GM12878 (cell line): ENCODE results near the gene ACRBP. TPM values are rescaled to one million over a fixed set of nuclear protein-coding genes. Genes with fewer than 3 reads are reported as not detected.

Experiments
- ATAC-seq: fragments of 200-7000 bp; cut with Tn5 transposase; 3 replicates; pipeline ENCODE4 v1.9.1; 2020; ENCODE audit warnings: mild to moderate bottlenecking, moderate library complexity
- BruUV-seq: library from RNA; stranded (reverse); fragments of 400-500 nt; replicated peaks from 2 replicates; lab custom pipeline; 2021; lab: Mats Ljungman, UMichigan
- CTCF ChIA-PET: fragments of 300-600 bp; sonication (Branson Sonifier 250); formaldehyde crosslinking; extraction: SDS; loops from one replicate; lab custom pipeline; 2021; ENCODE audit warnings: inconsistent platforms; lab: Yijun Ruan, JAX
- POLR2A ChIA-PET: fragments of 350-600 bp; formaldehyde crosslinking; extraction: SDS; loops from one replicate; lab custom pipeline; 2021; ENCODE audit warnings: inconsistent platforms; lab: Charles Lee
- RAD21 ChIA-PET: fragments of 300-600 bp; sonication (Branson Sonifier 250); formaldehyde crosslinking; loops from one replicate; lab custom pipeline; 2023; ENCODE audit warnings: antibody characterized with exemption; ENCODE audit not compliant: unreplicated experiment; lab: Charles Lee
- SMC1A ChIA-PET: fragments of 300-600 bp; sonication (Branson Sonifier 250); formaldehyde crosslinking; loops from one replicate; lab custom pipeline; 2023; ENCODE audit not compliant: unreplicated experiment, uncharacterized antibody; lab: Charles Lee
- DNase-seq: peaks from one replicate; pipeline ENCODE4 v3.0.0-alpha.2; 2011; ENCODE audit warnings: low read depth, low spot score
- FAIRE-seq: peaks from 3 replicates; lab custom pipeline; 2011; peaks lifted over from hg19 to GRCh38; lab: Jason Lieb, UNC
- H2AFZ ChIP-seq: 2 replicates; pipeline ENCODE4 v1.6.0; 2011; ENCODE audit warnings: low read depth, low read length, control low read depth; ENCODE audit not compliant: control insufficient read depth
- H3K27ac ChIP-seq: 2 replicates; pipeline ENCODE4 v1.5.1; 2011; ENCODE audit warnings: control low read depth; ENCODE audit not compliant: control insufficient read depth, insufficient read depth
- H3K27me3 ChIP-seq, 2 experiments: replicated peaks in 1 of 2; 2 replicates each; pipeline versions ENCODE4 v1.6.0 to v1.6.1; 2011; ENCODE audit warnings: low read length in 1 of 2; ENCODE audit not compliant: control insufficient read depth in 2 of 2, insufficient read depth in 2 of 2
- H3K36me3 ChIP-seq, 2 experiments: 2 replicates each; pipeline ENCODE4 v1.5.1; 2011; ENCODE audit warnings: low read length in 1 of 2; ENCODE audit not compliant: control insufficient read depth in 2 of 2, insufficient read depth in 2 of 2
- H3K4me1 ChIP-seq: 2 replicates; pipeline ENCODE4 v1.6.1; 2011; ENCODE audit warnings: mild to moderate bottlenecking, low read length, moderate library complexity, mixed read lengths; ENCODE audit not compliant: control insufficient read depth, insufficient read depth
- H3K4me2 ChIP-seq: 2 replicates; pipeline ENCODE4 v1.6.0; 2011; ENCODE audit warnings: control low read depth; ENCODE audit not compliant: control insufficient read depth, insufficient read depth
- H3K4me3 ChIP-seq: fragments of 200-600 bp; sonication (generic); 2 replicates; pipeline ENCODE4 v1.5.1; 2016
- H3K79me2 ChIP-seq: 2 replicates; pipeline ENCODE4 v1.6.0; 2011; ENCODE audit warnings: low read length; ENCODE audit not compliant: control insufficient read depth, insufficient read depth
- H3K9ac ChIP-seq: 2 replicates; pipeline ENCODE4 v1.8.0; 2011; ENCODE audit warnings: low read length, control low read depth, mixed read lengths; ENCODE audit not compliant: control insufficient read depth, insufficient read depth
- H3K9me3 ChIP-seq: replicated peaks from 3 replicates; pipeline ENCODE4 v1.5.1; 2011; ENCODE audit warnings: mild to moderate bottlenecking, low read length; ENCODE audit not compliant: control insufficient read depth, insufficient read depth
- H4K20me1 ChIP-seq: 2 replicates; pipeline ENCODE4 v1.6.0; 2011; ENCODE audit not compliant: control insufficient read depth, insufficient read depth
- CHD1 ChIP-seq: IDR thresholded peaks from 2 replicates; pipeline ENCODE4 v1.6.1; 2012; ENCODE audit warnings: low read depth, low read length, improper control_type of control experiment
- CREM ChIP-seq: IDR thresholded peaks from 2 replicates; pipeline ENCODE4 v1.6.1; 2014; ENCODE audit warnings: antibody characterized with exemption, low read depth
- HDAC6 ChIP-seq: fragments of 200-600 bp; sonication (generic); IDR thresholded peaks from one replicate; pipeline ENCODE4 v1.8.0; 2017; ENCODE audit warnings: antibody characterized with exemption; ENCODE audit not compliant: unreplicated experiment
- MTA2 ChIP-seq: fragments of 450-650 bp; IDR thresholded peaks from 2 replicates; pipeline ENCODE4 v1.6.1; 2016; ENCODE audit warnings: low read depth, mild to moderate bottlenecking, moderate library complexity
- NBN ChIP-seq: fragments of 450-650 bp; IDR thresholded peaks from 2 replicates; pipeline ENCODE4 v1.6.1; 2016
- NR2F1 ChIP-seq: fragments of 450-650 bp; conservative IDR thresholded peaks from 2 replicates; pipeline ENCODE4 v1.6.1; 2017; ENCODE audit warnings: mild to moderate bottlenecking
- PAX5 ChIP-seq: IDR thresholded peaks from 2 replicates; pipeline ENCODE4 v1.6.1; 2011; ENCODE audit warnings: low read depth, low read length, borderline replicate concordance
- POLR2AphosphoS5 ChIP-seq: IDR thresholded peaks from 2 replicates; pipeline ENCODE4 v1.6.1; 2011; ENCODE audit warnings: mild to moderate bottlenecking, low read length, inconsistent platforms
- RBBP5 ChIP-seq: fragments of 200-600 bp; sonication (generic); conservative IDR thresholded peaks from 2 replicates; pipeline ENCODE4 v1.6.1; 2016
- SREBF2 ChIP-seq: IDR thresholded peaks from 2 replicates; pipeline ENCODE4 v1.6.1; 2012; ENCODE audit warnings: mild to moderate bottlenecking, low read length
- TCF12 ChIP-seq: IDR thresholded peaks from 2 replicates; pipeline ENCODE4 v1.6.1; 2011; ENCODE audit warnings: low read depth, mild to moderate bottlenecking, low read length
- WRNIP1 ChIP-seq: IDR thresholded peaks from 2 replicates; pipeline ENCODE4 v1.6.1; 2011; ENCODE audit warnings: low read depth, low read length, improper control_type of control experiment, borderline replicate concordance
- YBX1 ChIP-seq: fragments of 450-650 bp; IDR thresholded peaks from 2 replicates; pipeline ENCODE4 v1.6.1; 2016; ENCODE audit warnings: antibody characterized with exemption
- YY1 ChIP-seq: IDR thresholded peaks from 2 replicates; pipeline ENCODE4 v1.6.1; 2011; ENCODE audit warnings: low read depth, mild to moderate bottlenecking, low read length
- ZNF622 ChIP-seq: fragments of 450-650 bp; IDR thresholded peaks from 2 replicates; pipeline ENCODE4 v1.6.1; 2017; ENCODE audit warnings: mild to moderate bottlenecking, inconsistent platforms
- WGBS: methylation state at CpG from one replicate; pipeline ENCODE4 v1.1.6; 2016; ENCODE audit warnings: low lambda C conversion rate; ENCODE audit not compliant: insufficient replicate concordance, insufficient coverage; ENCODE audit errors: missing lambda C conversion rate; 5-methylcytosine and 5-hydroxymethylcytosine counted together
- in situ Hi-C: fragments of 300-500 bp; cut with MboI; formaldehyde crosslinking; loops from 9 replicates; pipeline ENCODE4 v1.14.3; 2018; ENCODE audit warnings: mixed read lengths
- intact Hi-C: fragments of 100-400 bp; cut with micrococcal nuclease; formaldehyde crosslinking; loops from one replicate; pipeline ENCODE4 v1.14.2; 2022; ENCODE audit not compliant: unreplicated experiment
- polyA plus RNA-seq, 11 experiments: library from polyadenylated mRNA; depleted of rRNA in 4 of 11; unstranded in 6 of 11; stranded (reverse) in 5 of 11; fragments of >200 nt; fragmentation: Nextera tagmentation in 4 of 11; fragmentation: Illumina TruSeq in 1 of 11; extraction: Ambion mirVana in 4 of 11; extraction: Trizol in 1 of 11; gene quantifications; 1 replicate in 1 of 11; 2 replicates in 10 of 11; pipeline versions ENCODE4 v1.2.1 to v1.2.3, GENCODE V29; 2011 to 2016; ENCODE audit warnings: inconsistent platforms in 2 of 11, missing spikeins in 2 of 11, low read depth in 1 of 11
- total RNA-seq, 4 experiments: library from RNA; depleted of rRNA in 3 of 4; stranded (reverse); fragments of >200 nt in 3 of 4; fragmentation: Illumina TruSeq in 1 of 4; extraction: Trizol in 1 of 4; gene quantifications; 2 replicates each; pipeline versions ENCODE4 v1.2.1 to v1.2.3, GENCODE V29; 2013 to 2021
- TF ChIP-seq, protein P1 (sequence below): fragments of 450-650 bp; IDR thresholded peaks from 2 replicates; pipeline ENCODE4 v1.6.1; 2017; ENCODE audit warnings: low read depth, mild to moderate bottlenecking, moderate library complexity
- TF ChIP-seq, protein P2 (sequence below): IDR thresholded peaks from 2 replicates; pipeline ENCODE4 v1.6.1; 2012; ENCODE audit warnings: low read depth, low read length, improper control_type of control experiment
- TF ChIP-seq, protein P3 (sequence below): IDR thresholded peaks from 2 replicates; pipeline ENCODE4 v1.6.1; 2011; ENCODE audit warnings: low read depth, low read length, improper control_type of control experiment, borderline replicate concordance
- TF ChIP-seq, protein P4 (sequence below): fragments of 450-650 bp; conservative IDR thresholded peaks from 2 replicates; pipeline ENCODE4 v1.6.1; 2017; ENCODE audit warnings: mild to moderate bottlenecking, moderate library complexity

Gene ACRBP
- total and polyA plus RNA-seq, 10 of the 15 experiments (the other 5 are each of a cell fraction or from before 2014, with no cell fraction given), result 0.54 to 1.4 (median 0.87) TPM

DNA sequence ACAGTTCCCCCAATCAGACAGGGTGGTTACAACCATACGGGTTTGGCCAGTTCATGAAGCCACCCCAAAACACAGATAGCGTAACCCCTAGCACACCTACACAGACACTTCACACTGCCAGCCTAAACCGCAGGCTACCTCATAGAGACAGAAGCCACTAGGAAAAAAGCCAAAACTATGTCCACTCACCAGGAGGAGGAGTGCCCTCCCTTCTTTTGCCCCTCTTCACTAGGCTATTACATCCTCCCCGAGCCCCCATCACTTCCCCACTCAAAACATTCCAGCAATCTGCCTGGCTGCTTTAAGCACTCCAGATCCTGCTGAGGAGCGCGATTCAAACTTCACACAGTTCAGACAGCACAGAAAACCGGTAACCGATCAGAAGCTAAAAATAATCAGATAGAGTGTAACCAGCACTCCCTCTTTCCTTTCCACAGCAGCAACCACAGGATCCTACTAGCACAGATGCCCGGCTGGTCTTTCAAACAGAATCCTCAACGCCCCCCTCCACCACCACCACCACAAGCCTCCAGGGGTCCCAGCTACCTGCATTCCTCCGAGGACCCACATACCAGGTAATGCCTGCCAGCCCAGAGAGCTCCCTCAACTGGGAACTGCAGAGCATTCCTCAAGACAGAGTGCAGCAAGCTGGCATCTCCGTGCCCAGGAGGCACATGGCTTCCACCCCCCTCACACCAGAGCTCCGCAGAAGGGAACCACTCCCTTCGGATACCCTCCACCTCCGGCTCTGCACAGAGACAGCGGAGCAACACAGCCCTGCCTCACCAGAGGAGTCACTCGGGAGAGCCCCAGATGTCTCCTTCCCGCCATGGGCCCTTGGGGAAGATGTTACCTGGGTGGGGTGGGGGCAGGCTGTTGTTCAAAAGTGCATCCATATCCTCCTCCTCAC is 41.6 kb downstream of the ACRBP start:
- Histone ChIP-seq H3K4me1 (peaks cover 24% of the 10 kb centered on the region), H3K4me2 (peak overlapping the region; percentile 75), H3K79me2 (peaks cover 48% of the 10 kb centered on the region), H3K27me3 (no peaks in the 10 kb centered on the region), H4K20me1 (peaks cover 14% of the 10 kb centered on the region), H3K9me3 (no peaks in the 10 kb centered on the region), H3K27ac (peak overlapping the region; percentile 70), H3K9ac (peak overlapping the region; percentile 63), H3K36me3 (peaks cover 14 to 15% of the 10 kb centered on the region in 2 experiments), H2AFZ (no peak overlapping the region), H3K4me3 (peak overlapping the region; percentile 99)
- BruUV-seq, result TSS peak; percentile 50
- FAIRE-seq, result no peak
- 2% methylated on average over 18 of the region's 18 CpGs for WGBS
- ChIA-PET RAD21 (interaction anchor here (0.7 to 1.9 kb wide), 9 partner anchors 8 to 180 kb away, joined by 3 to 8 read pairs (median 3); partner anchors contain the start of genes VAMP1 and ZNF384), CTCF (interaction anchor here (0.8 to 4.9 kb wide), 9 partner anchors 34 to 180 kb away, joined by 3 to 43 read pairs (median 4); no protein-coding TSS in a partner anchor), POLR2A (interaction anchor here (0.6 to 1.6 kb wide), 6 partner anchors 8 to 118 kb away, joined by 3 to 11 read pairs (median 4); partner anchors contain the start of genes COPS7A and LPAR5), SMC1A (interaction anchor here (0.5 to 2.0 kb wide), 9 partner anchors 11 to 204 kb away, joined by 3 to 7 read pairs (median 4); partner anchors contain the start of genes LPAR5, MLF2 and ZNF384)
- peak; percentile 19 for ATAC-seq
- no peak for DNase-seq
- intact Hi-C loops, result no loop called here
- in situ Hi-C loops, result no loop called here
- TF ChIP-seq YBX1, result no peak
- TF ChIP-seq HDAC6, result no peak
- no peak for TF ChIP-seq TCF12
- no peak for TF ChIP-seq YY1
- TF ChIP-seq, protein P1, sequence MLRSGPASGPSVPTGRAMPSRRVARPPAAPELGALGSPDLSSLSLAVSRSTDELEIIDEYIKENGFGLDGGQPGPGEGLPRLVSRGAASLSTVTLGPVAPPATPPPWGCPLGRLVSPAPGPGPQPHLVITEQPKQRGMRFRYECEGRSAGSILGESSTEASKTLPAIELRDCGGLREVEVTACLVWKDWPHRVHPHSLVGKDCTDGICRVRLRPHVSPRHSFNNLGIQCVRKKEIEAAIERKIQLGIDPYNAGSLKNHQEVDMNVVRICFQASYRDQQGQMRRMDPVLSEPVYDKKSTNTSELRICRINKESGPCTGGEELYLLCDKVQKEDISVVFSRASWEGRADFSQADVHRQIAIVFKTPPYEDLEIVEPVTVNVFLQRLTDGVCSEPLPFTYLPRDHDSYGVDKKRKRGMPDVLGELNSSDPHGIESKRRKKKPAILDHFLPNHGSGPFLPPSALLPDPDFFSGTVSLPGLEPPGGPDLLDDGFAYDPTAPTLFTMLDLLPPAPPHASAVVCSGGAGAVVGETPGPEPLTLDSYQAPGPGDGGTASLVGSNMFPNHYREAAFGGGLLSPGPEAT, result 0 out of 2 replicates have a peak, but pooled peaks have one; percentile 17
- no peak for TF ChIP-seq SREBF2
- TF ChIP-seq PAX5, result no peak
- 0 out of 2 replicates have a peak, but pooled peaks have one; percentile 3 for TF ChIP-seq MTA2
- TF ChIP-seq WRNIP1, result no peak
- TF ChIP-seq RBBP5, result no peak
- TF ChIP-seq, protein P2, sequence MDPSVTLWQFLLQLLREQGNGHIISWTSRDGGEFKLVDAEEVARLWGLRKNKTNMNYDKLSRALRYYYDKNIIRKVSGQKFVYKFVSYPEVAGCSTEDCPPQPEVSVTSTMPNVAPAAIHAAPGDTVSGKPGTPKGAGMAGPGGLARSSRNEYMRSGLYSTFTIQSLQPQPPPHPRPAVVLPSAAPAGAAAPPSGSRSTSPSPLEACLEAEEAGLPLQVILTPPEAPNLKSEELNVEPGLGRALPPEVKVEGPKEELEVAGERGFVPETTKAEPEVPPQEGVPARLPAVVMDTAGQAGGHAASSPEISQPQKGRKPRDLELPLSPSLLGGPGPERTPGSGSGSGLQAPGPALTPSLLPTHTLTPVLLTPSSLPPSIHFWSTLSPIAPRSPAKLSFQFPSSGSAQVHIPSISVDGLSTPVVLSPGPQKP, result no peak
- no peak for TF ChIP-seq CREM
- TF ChIP-seq, protein P3, sequence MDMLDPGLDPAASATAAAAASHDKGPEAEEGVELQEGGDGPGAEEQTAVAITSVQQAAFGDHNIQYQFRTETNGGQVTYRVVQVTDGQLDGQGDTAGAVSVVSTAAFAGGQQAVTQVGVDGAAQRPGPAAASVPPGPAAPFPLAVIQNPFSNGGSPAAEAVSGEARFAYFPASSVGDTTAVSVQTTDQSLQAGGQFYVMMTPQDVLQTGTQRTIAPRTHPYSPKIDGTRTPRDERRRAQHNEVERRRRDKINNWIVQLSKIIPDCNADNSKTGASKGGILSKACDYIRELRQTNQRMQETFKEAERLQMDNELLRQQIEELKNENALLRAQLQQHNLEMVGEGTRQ, result no peak
- TF ChIP-seq POLR2AphosphoS5, result peak; percentile 19
- no peak for TF ChIP-seq CHD1
- TF ChIP-seq, protein P4, sequence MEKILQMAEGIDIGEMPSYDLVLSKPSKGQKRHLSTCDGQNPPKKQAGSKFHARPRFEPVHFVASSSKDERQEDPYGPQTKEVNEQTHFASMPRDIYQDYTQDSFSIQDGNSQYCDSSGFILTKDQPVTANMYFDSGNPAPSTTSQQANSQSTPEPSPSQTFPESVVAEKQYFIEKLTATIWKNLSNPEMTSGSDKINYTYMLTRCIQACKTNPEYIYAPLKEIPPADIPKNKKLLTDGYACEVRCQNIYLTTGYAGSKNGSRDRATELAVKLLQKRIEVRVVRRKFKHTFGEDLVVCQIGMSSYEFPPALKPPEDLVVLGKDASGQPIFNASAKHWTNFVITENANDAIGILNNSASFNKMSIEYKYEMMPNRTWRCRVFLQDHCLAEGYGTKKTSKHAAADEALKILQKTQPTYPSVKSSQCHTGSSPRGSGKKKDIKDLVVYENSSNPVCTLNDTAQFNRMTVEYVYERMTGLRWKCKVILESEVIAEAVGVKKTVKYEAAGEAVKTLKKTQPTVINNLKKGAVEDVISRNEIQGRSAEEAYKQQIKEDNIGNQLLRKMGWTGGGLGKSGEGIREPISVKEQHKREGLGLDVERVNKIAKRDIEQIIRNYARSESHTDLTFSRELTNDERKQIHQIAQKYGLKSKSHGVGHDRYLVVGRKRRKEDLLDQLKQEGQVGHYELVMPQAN, result 0 out of 2 replicates have a peak, but pooled peaks have one; percentile 43
- no peak for TF ChIP-seq ZNF622
- no peak for TF ChIP-seq NBN
- TF ChIP-seq NR2F1, result 0 out of 2 replicates have a peak, but pooled peaks have one; percentile 15
